ENCODE measurements around the gene NKAIN4. TPM values are rescaled to one million over a fixed set of nuclear protein-coding genes. Genes with fewer than 3 reads are reported as not detected.
"Not testable (repeated sequence)": the region's sequence is repeated elsewhere in the genome, so short reads cannot be mapped to it uniquely, and the experiment has no call there.

Gene NKAIN4
- total RNA-seq, 2 donors from 2014 or later, result not detected

- no peak overlapping the region for H3K4me3 ChIP-seq
- no peaks in the 10 kb centered on the region for H3K27me3 ChIP-seq (replicated peaks; ENCODE audit: insufficient read depth)
- H3K4me1 ChIP-seq (ENCODE audit: control insufficient read depth in 1 of 2, low read depth in 2 of 2), result peaks cover 0 to 10% of the 10 kb centered on the region in 2 donors
- H3K27ac ChIP-seq, result no peak overlapping the region
- ATAC-seq (ENCODE audit: insufficient number of reproducible peaks, low FRiP score, low read depth), result no peak
- H3K9me3 ChIP-seq, result no peaks in the 10 kb centered on the region
- no peak for DNase-seq (ENCODE audit: low spot score)
- no peak for TF ChIP-seq CTCF (IDR thresholded peaks at IDR 0.05)
- H3K36me3 ChIP-seq, result no peaks in the 10 kb centered on the region
These were observed 2.0 kb downstream of the NKAIN4 start for GRCh38 chr20:63252284-63252711.

- not testable (repeated sequence) for ATAC-seq (ENCODE audit: insufficient number of reproducible peaks, low FRiP score, low read depth); H3K4me1 ChIP-seq (ENCODE audit: control insufficient read depth in 1 of 2, low read depth in 2 of 2); H3K27ac ChIP-seq; H3K9me3 ChIP-seq; H3K4me3 ChIP-seq; H3K27me3 ChIP-seq (replicated peaks; ENCODE audit: insufficient read depth); DNase-seq (ENCODE audit: low spot score); H3K36me3 ChIP-seq
These were observed 2.9 kb downstream of the NKAIN4 start for GRCh38 chr20:63251350-63251749.

GRCh38 chr20:63249891-63250290, 4.4 kb downstream of the NKAIN4 start:
- no peak for TF ChIP-seq CTCF (IDR thresholded peaks at IDR 0.05)
- DNase-seq (ENCODE audit: low spot score), result no peak
- ATAC-seq (ENCODE audit: insufficient number of reproducible peaks, low FRiP score, low read depth), result no peak

GRCh38 chr20:63248835-63249591, 5.2 kb downstream of the NKAIN4 start:
- no peaks in the 10 kb centered on the region for H3K27me3 ChIP-seq (replicated peaks; ENCODE audit: insufficient read depth)
- H3K4me1 ChIP-seq (ENCODE audit: control insufficient read depth in 1 of 2, low read depth in 2 of 2), result peaks cover 0 to 8% of the 10 kb centered on the region in 2 donors
- H3K9me3 ChIP-seq, result no peaks in the 10 kb centered on the region
- TF ChIP-seq CTCF (IDR thresholded peaks at IDR 0.05), result no peak
- H3K27ac ChIP-seq, result no peak overlapping the region
- no peaks in the 10 kb centered on the region for H3K36me3 ChIP-seq
- no peak for DNase-seq (ENCODE audit: low spot score)
- no peak overlapping the region for H3K4me3 ChIP-seq
- ATAC-seq (ENCODE audit: insufficient number of reproducible peaks, low FRiP score, low read depth), result no peak

More at GRCh38 chr20:63249891-63250290, 4.4 kb downstream of the NKAIN4 start:
- Histone ChIP-seq H3K27ac (no peak overlapping the region), H3K27me3 (replicated peaks; ENCODE audit: insufficient read depth) (no peaks in the 10 kb centered on the region), H3K4me3 (no peak overlapping the region), H3K4me1 (ENCODE audit: control insufficient read depth in 1 of 2, low read depth in 2 of 2) (peaks cover 0 to 10% of the 10 kb centered on the region in 2 donors), H3K36me3 (no peaks in the 10 kb centered on the region), H3K9me3 (no peaks in the 10 kb centered on the region)

- Histone ChIP-seq H3K9me3 (no peaks in the 10 kb centered on the region), H3K27ac (no peak overlapping the region), H3K4me1 (ENCODE audit: control insufficient read depth in 1 of 2, low read depth in 2 of 2) (no peaks in the 10 kb centered on the region), H3K36me3 (no peaks in the 10 kb centered on the region), H3K4me3 (no peak overlapping the region), H3K27me3 (replicated peaks; ENCODE audit: insufficient read depth) (no peaks in the 10 kb centered on the region)
- DNase-seq (ENCODE audit: low spot score), result no peak
- ATAC-seq (ENCODE audit: insufficient number of reproducible peaks, low FRiP score, low read depth), result no peak
- TF ChIP-seq CTCF (IDR thresholded peaks at IDR 0.05), result no peak
These were observed 6.5 kb downstream of the NKAIN4 start for GRCh38 chr20:63247671-63248228.
